CD1c-positive myeloid dendritic cell (primary cell): ENCODE measurements around the gene C19orf53.

ENCODE experiments used
- DNase-seq: peaks from one replicate; pipeline ENCODE4 v3.0.0-alpha.2; 2016; ENCODE audit errors: extremely low spot score

Gene C19orf53

GRCh38 chr19:13826652-13827235, 52.5 kb downstream of the C19orf53 start:
- no peak for DNase-seq

DNA sequence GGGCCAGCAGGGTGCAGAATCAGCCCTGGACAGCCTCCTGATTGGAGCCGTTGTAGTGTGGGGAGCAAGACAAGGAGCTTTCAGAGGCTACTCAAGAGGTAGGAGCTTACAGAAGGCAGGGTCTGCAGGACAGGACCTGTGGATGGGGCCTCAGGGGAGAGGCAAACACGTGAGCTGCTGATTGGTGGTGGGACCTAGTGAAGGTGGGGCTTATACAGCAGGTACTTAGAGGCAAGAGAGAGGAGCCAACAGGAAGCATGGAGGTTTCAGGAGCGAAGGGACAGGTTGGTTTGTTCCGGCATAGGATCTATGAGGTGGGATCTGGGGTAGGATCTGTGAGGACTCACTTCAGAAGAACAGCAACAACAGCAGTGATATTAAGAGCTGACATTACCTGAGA, 53.4 kb downstream of the C19orf53 start:
- no peak for DNase-seq
